SK-N-MC (cell line): Measurements from ENCODE around the gene ZBTB4.

ENCODE experiments used
- DNase-seq: peaks from one replicate; pipeline ENCODE4 v3.0.0-alpha.2; 2011; ENCODE audit warnings: low read depth, low spot score
- H3K27ac ChIP-seq: fragments of 200-600 bp; sonication (generic); 2 replicates; pipeline ENCODE4 v1.5.1; 2016; ENCODE audit warnings: mixed run types
- H3K36me3 ChIP-seq: fragments of 200-600 bp; sonication (generic); 2 replicates; pipeline ENCODE4 v1.6.1; 2017; ENCODE audit warnings: antibody characterized with exemption, low read length, mixed read lengths; ENCODE audit not compliant: insufficient read depth
- H3K4me3 ChIP-seq: fragments of 200-600 bp; sonication (generic); 2 replicates; pipeline ENCODE4 v1.5.1; 2016
- H3K9ac ChIP-seq: fragments of 200-600 bp; sonication (generic); 2 replicates; pipeline ENCODE4 v1.8.0; 2017; ENCODE audit warnings: mixed run types, mixed read lengths; ENCODE audit not compliant: insufficient read length
- H3K9me3 ChIP-seq: fragments of 200-600 bp; sonication (generic); 2 replicates; pipeline ENCODE4 v1.6.1; 2017; ENCODE audit warnings: low read depth, mild to moderate bottlenecking, antibody characterized with exemption, low read length, moderate library complexity, mixed read lengths
- EZH2 ChIP-seq: fragments of 200-600 bp; sonication (generic); IDR thresholded peaks from one replicate; pipeline ENCODE4 v1.6.1; 2017; ENCODE audit warnings: antibody characterized with exemption
- FOXP2 ChIP-seq: optimal IDR thresholded peaks from 2 replicates; pipeline ENCODE3; 2011; ENCODE audit warnings: mild to moderate bottlenecking, moderate library complexity; ENCODE audit not compliant: insufficient read depth; ENCODE audit errors: extremely low read length, control extremely low read depth
- POLR2AphosphoS5 ChIP-seq: IDR thresholded peaks from 2 replicates; pipeline ENCODE4 v1.6.1; 2012; ENCODE audit warnings: mild to moderate bottlenecking, low read depth, low read length, borderline replicate concordance

ZBTB4 gene

GRCh38 chr17:7479213-7480088, at the start of gene ZBTB4:
ZBTB4 (minus strand) TSS chr17:7479631; CDS start chr17:7466801, 12,830 bp downstream.
- Histone ChIP-seq H3K27ac (peak within 1 kb of the TSS; percentile 79), H3K4me3 (peak within 1 kb of the TSS; percentile 93), H3K36me3 (no peaks in the 10 kb centered on the region), H3K9me3 (no peaks in the 10 kb centered on the region), H3K9ac (peak within 1 kb of the TSS; percentile 87)
- DNase-seq, result no peak
- no peak for TF ChIP-seq FOXP2
- no peak for TF ChIP-seq EZH2

GRCh38 chr17:7528842-7529241, 49.4 kb upstream of the ZBTB4 start:
- DNase-seq, result no peak
- Histone ChIP-seq H3K9me3 (no peaks in the 10 kb centered on the region), H3K4me3 (no peak overlapping the region), H3K9ac (no peak overlapping the region), H3K27ac (no peak overlapping the region), H3K36me3 (no peaks in the 10 kb centered on the region)
- TF ChIP-seq EZH2 (no peak), FOXP2 (no peak), POLR2AphosphoS5 (no peak)

GRCh38 chr17:7523033-7523432, 43.6 kb upstream of the ZBTB4 start:
- H3K27ac ChIP-seq, result no peak overlapping the region
- H3K9me3 ChIP-seq, result no peaks in the 10 kb centered on the region
- no peaks in the 10 kb centered on the region for H3K36me3 ChIP-seq
- no peak overlapping the region for H3K9ac ChIP-seq
- no peak for DNase-seq
- TF ChIP-seq FOXP2 (no peak), EZH2 (no peak)
- H3K4me3 ChIP-seq, result no peak overlapping the region

- H3K27ac ChIP-seq, result no peak overlapping the region
- no peak overlapping the region for H3K9ac ChIP-seq
- no peak for DNase-seq
- TF ChIP-seq FOXP2 (no peak), EZH2 (no peak), POLR2AphosphoS5 (no peak)
- H3K36me3 ChIP-seq, result peaks cover 41% of the 10 kb centered on the region
- no peaks in the 10 kb centered on the region for H3K9me3 ChIP-seq
- no peak overlapping the region for H3K4me3 ChIP-seq
These were observed 36.6 kb upstream of the ZBTB4 start for GRCh38 chr17:7515911-7516610.

GRCh38 chr17:7513850-7514419, 34.5 kb upstream of the ZBTB4 start:
- peak overlapping the region; percentile 7; the same call in 1 of the 2 replicates for H3K27ac ChIP-seq
- no peak for DNase-seq
- H3K36me3 ChIP-seq, result peaks cover 62% of the 10 kb centered on the region
- H3K9ac ChIP-seq, result no peak overlapping the region
- TF ChIP-seq EZH2 (no peak), POLR2AphosphoS5 (no peak), FOXP2 (no peak)
- H3K4me3 ChIP-seq, result no peak overlapping the region
- no peaks in the 10 kb centered on the region for H3K9me3 ChIP-seq

- no peak overlapping the region for H3K27ac ChIP-seq
- no peaks in the 10 kb centered on the region for H3K9me3 ChIP-seq
- no peak overlapping the region for H3K4me3 ChIP-seq
- TF ChIP-seq EZH2 (no peak), FOXP2 (no peak), POLR2AphosphoS5 (no peak)
- DNase-seq, result no peak
- H3K36me3 ChIP-seq, result peaks cover 72% of the 10 kb centered on the region
- no peak overlapping the region for H3K9ac ChIP-seq
These were observed 33.6 kb upstream of the ZBTB4 start for GRCh38 chr17:7512824-7513540.

GRCh38 chr17:7512105-7512504, 32.7 kb upstream of the ZBTB4 start:
- Histone ChIP-seq H3K36me3 (peaks cover 81% of the 10 kb centered on the region), H3K9me3 (no peaks in the 10 kb centered on the region), H3K4me3 (no peak overlapping the region), H3K9ac (no peak overlapping the region), H3K27ac (no peak overlapping the region)
- no peak for TF ChIP-seq FOXP2
- no peak for TF ChIP-seq EZH2
- TF ChIP-seq POLR2AphosphoS5, result no peak
- DNase-seq, result no peak

GRCh38 chr17:7511108-7511507, 31.7 kb upstream of the ZBTB4 start:
- Histone ChIP-seq H3K4me3 (no peak overlapping the region), H3K36me3 (peaks cover 91% of the 10 kb centered on the region), H3K9ac (no peak overlapping the region), H3K27ac (no peak overlapping the region), H3K9me3 (no peaks in the 10 kb centered on the region)
- TF ChIP-seq POLR2AphosphoS5, result no peak
- no peak for TF ChIP-seq EZH2
- TF ChIP-seq FOXP2, result no peak
- DNase-seq, result no peak
